Measurements from ENCODE around the gene NTMT1.

Gene NTMT1

GRCh38 chr9:129623331-129623730 lies 2.6 kb upstream of the NTMT1 start:
- Histone ChIP-seq H3K4me1 (ENCODE audit: control insufficient read depth in 1 of 2, insufficient read depth in 1 of 2, low read depth in 1 of 2, low read length in 1 of 2) (peaks cover 56 to 62% of the 10 kb centered on the region in 2 experiments), H3K27ac (peak overlapping the region; percentile 43), H3K9me3 (no peaks in the 10 kb centered on the region), H3K36me3 (no peaks in the 10 kb centered on the region), H3K27me3 (peaks cover 36% of the 10 kb centered on the region), H3K4me3 (ENCODE audit: low read depth in 1 of 2, low read length in 1 of 2) (no peak overlapping the region)
- no peak for TF ChIP-seq CTCF (IDR thresholded peaks at IDR 0.05)

- Histone ChIP-seq H3K4me1 (ENCODE audit: control insufficient read depth in 1 of 2, insufficient read depth in 1 of 2, low read depth in 1 of 2, low read length in 1 of 2) (peaks cover 59 to 63% of the 10 kb centered on the region in 2 experiments), H3K4me3 (ENCODE audit: low read depth in 1 of 2, low read length in 1 of 2) (peak overlapping the region; percentile 80 to 93), H3K9me3 (no peaks in the 10 kb centered on the region), H3K27me3 (peaks cover 27% of the 10 kb centered on the region), H3K36me3 (no peaks in the 10 kb centered on the region), H3K27ac (peak overlapping the region; percentile 97)
- TF ChIP-seq CTCF (IDR thresholded peaks at IDR 0.05), result peak; percentile 62
These were observed 1.7 kb upstream of the NTMT1 start for GRCh38 chr9:129624168-129624759.

- Histone ChIP-seq H3K9me3 (no peaks in the 10 kb centered on the region), H3K4me1 (ENCODE audit: control insufficient read depth in 1 of 2, insufficient read depth in 1 of 2, low read depth in 1 of 2, low read length in 1 of 2) (peaks cover 61 to 65% of the 10 kb centered on the region in 2 experiments), H3K27me3 (peaks cover 20% of the 10 kb centered on the region), H3K4me3 (ENCODE audit: low read depth in 1 of 2, low read length in 1 of 2) (peak overlapping the region; percentile 80 to 93), H3K36me3 (no peaks in the 10 kb centered on the region), H3K27ac (peak overlapping the region; percentile 97)
- no peak for TF ChIP-seq CTCF (IDR thresholded peaks at IDR 0.05)
These were observed 1.0 kb upstream of the NTMT1 start for GRCh38 chr9:129624947-129625346.

- Histone ChIP-seq H3K27me3 (peaks cover 2% of the 10 kb centered on the region), H3K4me3 (ENCODE audit: low read depth in 1 of 2, low read length in 1 of 2) (peak overlapping the region; percentile 80 to 93), H3K36me3 (peaks cover 4% of the 10 kb centered on the region), H3K9me3 (no peaks in the 10 kb centered on the region), H3K4me1 (ENCODE audit: control insufficient read depth in 1 of 2, insufficient read depth in 1 of 2, low read depth in 1 of 2, low read length in 1 of 2) (peaks cover 55% of the 10 kb centered on the region in 2 experiments), H3K27ac (peak overlapping the region; percentile 97)
- TF ChIP-seq CTCF (IDR thresholded peaks at IDR 0.05), result no peak
These were observed 792 bp downstream of the NTMT1 start for GRCh38 chr9:129626625-129627284.

GRCh38 chr9:129627556-129628440 lies 1.8 kb downstream of the NTMT1 start:
- Histone ChIP-seq H3K27me3 (no peaks in the 10 kb centered on the region), H3K4me3 (ENCODE audit: low read depth in 1 of 2, low read length in 1 of 2) (peak overlapping the region in 1 of 2 experiments; percentile 80), H3K36me3 (peaks cover 9% of the 10 kb centered on the region), H3K9me3 (no peaks in the 10 kb centered on the region), H3K4me1 (ENCODE audit: control insufficient read depth in 1 of 2, insufficient read depth in 1 of 2, low read depth in 1 of 2, low read length in 1 of 2) (peaks cover 55% of the 10 kb centered on the region in 2 experiments), H3K27ac (peak overlapping the region; percentile 97)
- no peak for TF ChIP-seq CTCF (IDR thresholded peaks at IDR 0.05)

Data from neutrophil (primary cell).